AG09319 (cell line): ENCODE measurements around the gene HCFC2.

Experiments
- DNase-seq: peaks from one replicate; pipeline ENCODE4 v3.0.0-alpha.2; 2010; ENCODE audit warnings: low read depth; ENCODE audit errors: extremely low read depth
- CTCF ChIP-seq: IDR thresholded peaks from 2 replicates; pipeline ENCODE4 v1.5.1; 2011; ENCODE audit warnings: low read depth, mild to moderate bottlenecking, inconsistent platforms, low read length, moderate library complexity

Gene HCFC2

DNA sequence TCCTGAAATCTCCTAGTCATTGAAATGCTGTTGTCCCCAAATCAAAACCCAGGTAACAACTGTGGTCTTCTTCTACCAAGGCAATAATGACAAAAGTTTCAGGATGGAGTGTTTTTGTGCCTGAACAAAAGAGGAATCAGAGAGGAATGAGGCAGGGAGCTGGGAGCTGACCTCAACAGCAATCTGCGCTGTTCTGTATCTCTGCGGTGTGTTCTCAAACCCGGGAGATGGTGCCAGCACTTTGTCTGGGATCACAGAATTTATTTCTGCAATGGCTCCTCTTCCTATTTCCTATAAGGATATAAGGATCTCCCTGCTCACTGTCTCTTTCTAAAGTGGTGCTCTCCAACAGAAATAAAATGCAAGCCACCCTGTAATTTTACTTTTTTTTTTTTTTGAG lies 13.9 kb upstream of the HCFC2 start:
- DNase-seq = no peak
- no peak for TF ChIP-seq CTCF

- no peak for DNase-seq
Measured at GRCh38 chr12:104054681-104055346, 9.5 kb upstream of the HCFC2 start.

GRCh38 chr12:104055686-104056388 lies 8.5 kb upstream of the HCFC2 start:
- DNase-seq = peak; percentile 79
- TF ChIP-seq CTCF = no peak

More at GRCh38 chr12:104054681-104055346, 9.5 kb upstream of the HCFC2 start:
- no peak for TF ChIP-seq CTCF

DNA sequence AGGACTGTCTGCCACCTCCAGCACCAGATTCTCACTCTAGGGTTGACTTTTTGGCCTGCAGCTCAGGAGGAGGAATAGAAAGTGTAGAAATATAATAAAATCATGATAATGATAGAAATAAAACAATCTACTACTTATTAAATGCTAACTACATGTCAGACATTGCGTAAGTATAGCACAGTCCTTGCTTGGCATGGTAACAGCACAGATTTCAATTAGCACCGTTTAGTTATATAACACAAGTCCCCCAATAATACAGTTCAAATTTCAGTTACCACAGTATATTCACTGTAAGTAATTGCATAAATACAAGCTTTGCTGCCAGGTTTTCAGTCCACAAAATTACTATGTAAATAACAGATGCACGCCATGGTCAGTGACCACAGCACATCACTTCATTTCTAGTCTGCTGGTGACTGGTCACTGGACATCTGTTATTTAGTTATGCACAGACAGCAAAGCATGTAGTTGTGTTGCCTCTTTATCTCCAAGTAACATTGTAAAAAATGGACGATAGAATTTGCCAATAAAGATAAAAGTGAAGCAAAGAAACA lies 7.8 kb upstream of the HCFC2 start:
- TF ChIP-seq CTCF = no peak
- peak; percentile 62 for DNase-seq

- TF ChIP-seq CTCF = peak; percentile 42
- no peak for DNase-seq
Measured at GRCh38 chr12:104057771-104058197, 6.5 kb upstream of the HCFC2 start.

DNA sequence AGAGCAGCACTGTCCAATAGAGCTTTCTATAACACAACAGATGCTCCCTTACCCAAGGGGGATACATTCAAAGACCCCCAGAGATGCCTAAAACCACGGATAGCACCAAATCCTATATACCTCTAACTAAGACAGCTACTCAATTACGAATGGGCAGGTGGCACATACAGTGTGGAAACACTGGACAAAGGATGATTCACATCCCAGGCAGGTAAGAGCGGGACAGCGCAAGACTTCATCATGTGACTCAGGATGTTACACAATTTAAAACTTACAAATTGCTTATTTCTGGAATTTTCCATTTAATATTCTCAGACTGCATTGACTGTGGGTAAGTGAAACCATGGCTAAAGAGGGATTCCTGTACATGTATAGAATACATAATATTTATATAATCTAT lies 5.5 kb upstream of the HCFC2 start:
- TF ChIP-seq CTCF = no peak
- DNase-seq = no peak

- no peak for DNase-seq
Measured at GRCh38 chr12:104059963-104060362, 4.4 kb upstream of the HCFC2 start.

More at GRCh38 chr12:104059963-104060362, 4.4 kb upstream of the HCFC2 start:
- TF ChIP-seq CTCF = no peak
